NB4 (cell line): Measurements from ENCODE around the gene KCNH4.
A peak's percentile ranks its signal among the peaks of the same experiment; 100 is the strongest.

Experiments
- DNase-seq: peaks from one replicate; pipeline ENCODE4 v3.0.0; 2010; ENCODE audit warnings: low read depth
- H3K4me3 ChIP-seq: one replicate; pipeline ENCODE4 v1.5.1; 2011; ENCODE audit warnings: mild to moderate bottlenecking, low read depth, low read length, moderate library complexity
- CTCF ChIP-seq: IDR thresholded peaks from one replicate; pipeline ENCODE4 v1.5.1; 2012; ENCODE audit warnings: low read depth, low read length
- MYC ChIP-seq: IDR thresholded peaks from 2 replicates; pipeline ENCODE4 v1.6.1; 2011; ENCODE audit warnings: low read depth, low read length
- POLR2A ChIP-seq: IDR thresholded peaks from 2 replicates; pipeline ENCODE4 v1.6.1; 2011; ENCODE audit warnings: mild to moderate bottlenecking; ENCODE audit not compliant: insufficient read length; ENCODE audit errors: extremely low read depth
- TF ChIP-seq, protein P1 (sequence below): IDR thresholded peaks from 2 replicates; pipeline ENCODE4 v1.6.1; 2011; ENCODE audit warnings: low read depth, low read length

The KCNH4 gene

DNA sequence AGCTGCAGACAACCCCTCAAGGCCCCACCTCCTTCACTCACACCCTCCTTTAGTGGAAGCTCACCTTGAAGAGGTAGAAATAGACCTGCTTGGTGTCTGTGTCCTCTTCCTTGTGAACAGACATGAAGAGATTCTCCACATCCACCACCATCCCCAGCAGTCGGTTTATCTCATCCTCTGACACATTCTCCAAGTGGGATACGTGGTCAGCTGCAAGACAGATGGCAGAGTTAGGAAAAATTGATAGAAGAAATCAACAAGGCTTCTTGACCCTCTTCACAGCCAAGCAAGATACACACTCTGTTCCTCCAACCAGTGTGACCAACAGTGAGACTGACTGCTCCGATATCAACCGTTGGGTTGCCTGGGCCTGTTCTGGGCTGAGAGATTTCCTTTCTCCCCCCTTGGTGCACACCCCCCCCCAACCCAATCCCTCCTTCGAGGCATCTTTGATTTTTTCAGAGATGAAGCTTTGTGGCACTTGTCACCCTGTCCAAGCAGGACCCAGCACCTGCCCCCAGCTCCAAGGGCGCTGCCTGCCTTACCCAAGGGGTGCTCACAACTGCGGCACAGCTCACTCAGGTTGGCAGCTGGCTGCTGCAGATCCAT is 60.7 kb downstream of the KCNH4 start:
- no peak for TF ChIP-seq CTCF
- no peak for TF ChIP-seq MYC
- TF ChIP-seq, protein P1, sequence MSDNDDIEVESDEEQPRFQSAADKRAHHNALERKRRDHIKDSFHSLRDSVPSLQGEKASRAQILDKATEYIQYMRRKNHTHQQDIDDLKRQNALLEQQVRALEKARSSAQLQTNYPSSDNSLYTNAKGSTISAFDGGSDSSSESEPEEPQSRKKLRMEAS, result no peak
- TF ChIP-seq POLR2A, result no peak
- H3K4me3 ChIP-seq, result peak overlapping the region; percentile 56
- no peak for DNase-seq

DNA sequence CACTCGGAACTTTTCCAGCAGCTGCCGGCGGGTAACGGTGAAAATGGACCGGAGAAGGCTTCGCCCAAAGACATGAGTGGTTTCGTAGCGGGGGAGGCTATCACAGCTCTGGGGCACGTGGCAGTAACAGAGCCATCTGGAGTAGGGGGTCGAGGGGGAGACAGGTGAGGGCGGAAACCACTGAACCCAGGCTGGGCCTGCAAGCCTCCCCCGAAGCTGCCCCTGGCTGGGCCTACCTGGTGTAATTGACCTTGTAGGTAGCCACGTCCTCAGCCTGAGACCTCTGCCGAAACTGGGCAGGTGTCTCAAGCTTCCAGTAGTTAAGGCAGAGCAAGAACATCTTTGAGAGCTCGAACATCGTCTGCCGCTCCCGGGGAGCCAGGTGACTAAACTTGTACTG is 61.6 kb downstream of the KCNH4 start:
- H3K4me3 ChIP-seq, result no peak overlapping the region
- TF ChIP-seq MYC, result no peak
- TF ChIP-seq POLR2A, result no peak
- TF ChIP-seq CTCF, result no peak
- TF ChIP-seq, protein P1, result no peak
- no peak for DNase-seq

DNA sequence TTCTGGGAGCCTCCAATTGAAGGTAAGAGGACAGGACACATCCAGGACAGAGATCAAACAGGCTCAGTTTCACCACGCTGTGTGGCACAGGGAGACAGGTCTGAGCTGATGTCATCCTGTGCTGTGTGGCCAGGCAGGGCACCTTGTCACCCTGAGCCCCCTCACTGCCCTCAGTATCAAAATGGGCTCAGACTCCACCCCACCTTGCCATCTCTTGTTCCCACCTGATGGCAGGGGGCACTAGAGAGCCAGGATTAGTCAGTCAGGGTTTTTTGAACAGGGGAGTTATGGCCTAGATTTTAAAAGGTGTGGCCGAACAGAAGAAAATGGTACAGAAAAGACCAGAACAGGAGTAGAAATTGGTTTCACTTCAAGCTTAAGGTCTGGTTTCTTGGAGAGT is 62.4 kb downstream of the KCNH4 start:
- TF ChIP-seq, protein P1, result no peak
- peak; percentile 53 for TF ChIP-seq CTCF
- no peak for TF ChIP-seq POLR2A
- no peak for TF ChIP-seq MYC
- DNase-seq, result peak; percentile 58
- no peak overlapping the region for H3K4me3 ChIP-seq

DNA sequence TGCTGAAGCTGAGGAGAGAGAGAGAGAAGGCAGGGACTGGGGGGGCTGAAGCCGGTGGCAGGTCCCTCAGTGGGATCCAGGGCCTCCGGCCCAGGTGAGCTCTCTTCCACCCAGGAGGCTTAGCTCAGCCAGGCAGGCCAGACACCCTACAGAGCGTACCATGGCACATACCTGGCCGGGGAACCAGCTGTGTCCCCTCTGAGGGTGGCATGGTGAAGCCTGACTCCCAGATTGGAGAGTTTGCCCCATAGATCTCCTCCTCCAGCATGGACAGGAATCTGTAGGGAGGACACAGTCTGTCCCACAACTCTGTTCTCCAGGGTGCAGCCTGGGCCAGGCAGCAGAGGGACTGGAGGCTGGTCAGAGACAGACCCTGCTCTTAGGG is 62.8 kb downstream of the KCNH4 start:
- TF ChIP-seq, protein P1, result no peak
- TF ChIP-seq POLR2A, result no peak
- TF ChIP-seq MYC, result no peak
- no peak for TF ChIP-seq CTCF
- H3K4me3 ChIP-seq, result no peak overlapping the region
- DNase-seq, result no peak

- no peak for DNase-seq
- TF ChIP-seq CTCF (no peak), MYC (no peak), POLR2A (no peak)
- TF ChIP-seq, protein P1, result no peak
- no peak overlapping the region for H3K4me3 ChIP-seq
Measured at GRCh38 chr17:42117397-42118125, 63.4 kb downstream of the KCNH4 start.
